ENCODE results near the gene NPL. TPM values are rescaled to one million over a fixed set of nuclear protein-coding genes. Genes with fewer than 3 reads are reported as not detected.

Gene NPL
- total and polyA plus RNA-seq, 2 of the 13 experiments (the other 11 are each of a cell fraction or from before 2014, with no cell fraction given), result 0.03 to 0.04 TPM

DNA sequence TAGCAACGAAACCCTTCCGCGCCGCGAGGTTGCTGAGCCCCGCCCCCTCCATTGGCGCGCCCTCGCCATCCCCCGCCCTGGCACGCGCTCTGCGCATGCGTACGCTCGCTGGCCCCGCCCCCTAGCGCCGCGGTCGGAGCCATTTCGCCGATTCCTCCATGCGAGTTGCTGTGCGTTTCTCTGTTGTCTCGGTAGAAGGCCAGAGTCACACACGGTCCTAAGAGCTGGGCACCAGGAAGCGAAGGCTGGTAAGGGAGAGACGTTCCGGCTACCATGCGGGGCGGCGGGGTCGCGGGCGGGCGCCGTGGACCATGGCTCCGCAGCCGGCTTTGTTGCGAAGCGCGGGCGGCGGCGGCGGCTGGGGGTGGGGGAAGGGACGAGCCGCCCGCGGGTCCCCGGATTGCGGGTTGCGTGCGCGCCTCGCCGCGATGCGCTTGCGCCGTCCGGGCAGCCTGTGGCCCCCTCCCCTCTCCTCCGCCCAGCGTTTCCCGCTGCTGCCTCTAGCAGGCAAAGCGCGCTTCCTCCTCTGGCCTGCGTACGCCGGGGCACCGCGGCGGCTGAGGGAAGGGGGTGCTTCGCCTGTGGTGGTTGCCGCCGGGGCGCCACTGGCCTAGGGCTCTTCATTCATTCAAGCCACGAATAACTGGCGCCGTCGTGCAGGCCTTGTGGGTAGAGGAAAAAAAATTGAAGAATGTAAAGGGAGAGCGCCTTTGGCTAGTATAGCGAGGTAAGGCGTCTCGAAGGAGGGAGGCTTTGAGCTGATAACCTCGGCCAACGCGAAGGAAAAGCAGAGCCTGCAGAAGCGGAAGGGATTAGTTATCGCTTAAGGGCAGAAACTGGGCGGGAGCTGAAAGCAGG, 49.9 kb downstream of the NPL start, which contains the start of gene DHX9 (continued):
- peak; percentile 72; the same call in 1 of the 2 replicates for TF ChIP-seq ZNF770 (CRISPR knock-in tag; IDR thresholded peaks at IDR 0.05)
- TF ChIP-seq ZNF580 (CRISPR knock-in tag; IDR thresholded peaks at IDR 0.05; ENCODE audit: borderline replicate concordance, low read depth), result no peak
- peak; percentile 44; the same call in 1 of the 2 replicates for TF ChIP-seq ZNF280D (CRISPR knock-in tag; IDR thresholded peaks at IDR 0.05)
- peak; percentile 38 for TF ChIP-seq SRSF4 (IDR thresholded peaks at IDR 0.05; ENCODE audit: low read depth, low read length, poor library complexity, severe bottlenecking)
- TF ChIP-seq CERS6 (CRISPR knock-in tag; IDR thresholded peaks at IDR 0.05), result no peak
- TF ChIP-seq IRX3 (CRISPR knock-in tag; IDR thresholded peaks at IDR 0.05; ENCODE audit: borderline replicate concordance, low read depth), result peak; percentile 72; the same call in 1 of the 2 replicates
- peak; percentile 62 for TF ChIP-seq HDAC1 (CRISPR knock-in tag; IDR thresholded peaks at IDR 0.05)
- TF ChIP-seq, protein P1, sequence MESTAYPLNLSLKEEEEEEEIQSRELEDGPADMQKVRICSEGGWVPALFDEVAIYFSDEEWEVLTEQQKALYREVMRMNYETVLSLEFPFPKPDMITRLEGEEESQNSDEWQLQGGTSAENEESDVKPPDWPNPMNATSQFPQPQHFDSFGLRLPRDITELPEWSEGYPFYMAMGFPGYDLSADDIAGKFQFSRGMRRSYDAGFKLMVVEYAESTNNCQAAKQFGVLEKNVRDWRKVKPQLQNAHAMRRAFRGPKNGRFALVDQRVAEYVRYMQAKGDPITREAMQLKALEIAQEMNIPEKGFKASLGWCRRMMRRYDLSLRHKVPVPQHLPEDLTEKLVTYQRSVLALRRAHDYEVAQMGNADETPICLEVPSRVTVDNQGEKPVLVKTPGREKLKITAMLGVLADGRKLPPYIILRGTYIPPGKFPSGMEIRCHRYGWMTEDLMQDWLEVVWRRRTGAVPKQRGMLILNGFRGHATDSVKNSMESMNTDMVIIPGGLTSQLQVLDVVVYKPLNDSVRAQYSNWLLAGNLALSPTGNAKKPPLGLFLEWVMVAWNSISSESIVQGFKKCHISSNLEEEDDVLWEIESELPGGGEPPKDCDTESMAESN (CRISPR knock-in tag; conservative IDR thresholded peaks at IDR 0.05), result peak; percentile 69; the same call in 1 of the 2 replicates
- TF ChIP-seq CENPBD1 (CRISPR knock-in tag; IDR thresholded peaks at IDR 0.05; ENCODE audit: borderline replicate concordance, low read depth), result no peak
- TF ChIP-seq, protein P2, sequence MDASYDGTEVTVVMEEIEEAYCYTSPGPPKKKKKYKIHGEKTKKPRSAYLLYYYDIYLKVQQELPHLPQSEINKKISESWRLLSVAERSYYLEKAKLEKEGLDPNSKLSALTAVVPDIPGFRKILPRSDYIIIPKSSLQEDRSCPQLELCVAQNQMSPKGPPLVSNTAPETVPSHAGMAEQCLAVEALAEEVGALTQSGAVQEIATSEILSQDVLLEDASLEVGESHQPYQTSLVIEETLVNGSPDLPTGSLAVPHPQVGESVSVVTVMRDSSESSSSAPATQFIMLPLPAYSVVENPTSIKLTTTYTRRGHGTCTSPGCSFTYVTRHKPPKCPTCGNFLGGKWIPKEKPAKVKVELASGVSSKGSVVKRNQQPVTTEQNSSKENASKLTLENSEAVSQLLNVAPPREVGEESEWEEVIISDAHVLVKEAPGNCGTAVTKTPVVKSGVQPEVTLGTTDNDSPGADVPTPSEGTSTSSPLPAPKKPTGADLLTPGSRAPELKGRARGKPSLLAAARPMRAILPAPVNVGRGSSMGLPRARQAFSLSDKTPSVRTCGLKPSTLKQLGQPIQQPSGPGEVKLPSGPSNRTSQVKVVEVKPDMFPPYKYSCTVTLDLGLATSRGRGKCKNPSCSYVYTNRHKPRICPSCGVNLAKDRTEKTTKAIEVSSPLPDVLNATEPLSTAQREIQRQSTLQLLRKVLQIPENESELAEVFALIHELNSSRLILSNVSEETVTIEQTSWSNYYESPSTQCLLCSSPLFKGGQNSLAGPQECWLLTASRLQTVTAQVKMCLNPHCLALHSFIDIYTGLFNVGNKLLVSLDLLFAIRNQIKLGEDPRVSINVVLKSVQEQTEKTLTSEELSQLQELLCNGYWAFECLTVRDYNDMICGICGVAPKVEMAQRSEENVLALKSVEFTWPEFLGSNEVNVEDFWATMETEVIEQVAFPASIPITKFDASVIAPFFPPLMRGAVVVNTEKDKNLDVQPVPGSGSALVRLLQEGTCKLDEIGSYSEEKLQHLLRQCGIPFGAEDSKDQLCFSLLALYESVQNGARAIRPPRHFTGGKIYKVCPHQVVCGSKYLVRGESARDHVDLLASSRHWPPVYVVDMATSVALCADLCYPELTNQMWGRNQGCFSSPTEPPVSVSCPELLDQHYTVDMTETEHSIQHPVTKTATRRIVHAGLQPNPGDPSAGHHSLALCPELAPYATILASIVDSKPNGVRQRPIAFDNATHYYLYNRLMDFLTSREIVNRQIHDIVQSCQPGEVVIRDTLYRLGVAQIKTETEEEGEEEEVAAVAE (CRISPR knock-in tag; IDR thresholded peaks at IDR 0.05; ENCODE audit: borderline replicate concordance), result 0 out of 2 replicates have a peak, but pooled peaks have one; percentile 38
- peak; percentile 89 for TF ChIP-seq TOPORS (CRISPR knock-in tag; IDR thresholded peaks at IDR 0.05)
- TF ChIP-seq SIN3B (IDR thresholded peaks at IDR 0.05; ENCODE audit: low read length), result 0 out of 2 replicates have a peak, but pooled peaks have one; percentile 27

Measured in HepG2 (cell line).